OCI-LY1 (cell line): ENCODE measurements around the gene MESP1.

ENCODE experiments used
- H2AFZ ChIP-seq: fragments of 200-600 bp; sonication (generic), shearing (Covaris generic); 2 replicates; pipeline ENCODE4 v1.6.0; 2014; ENCODE audit warnings: antibody characterized with exemption, mild to moderate bottlenecking, low read length
- H3F3A ChIP-seq: fragments of 200-600 bp; sonication (generic), shearing (Covaris generic); 2 replicates; pipeline ENCODE4 v1.6.0; 2014; ENCODE audit warnings: mild to moderate bottlenecking, antibody characterized with exemption, low read length, moderate library complexity; ENCODE audit not compliant: insufficient read depth
- H3K27ac ChIP-seq: fragments of 200-600 bp; sonication (generic); 2 replicates; pipeline ENCODE4 v1.5.1; 2014; ENCODE audit warnings: low read length, mixed run types, mild to moderate bottlenecking, low read depth; ENCODE audit not compliant: poor library complexity, severe bottlenecking
- H3K27me3 ChIP-seq: fragments of 200-600 bp; sonication (generic); 2 replicates; pipeline ENCODE4 v1.6.0; 2014; ENCODE audit warnings: antibody characterized with exemption, mild to moderate bottlenecking, low read length, moderate library complexity; ENCODE audit not compliant: insufficient read depth
- H3K36me3 ChIP-seq: fragments of 200-600 bp; sonication (generic); 2 replicates; pipeline ENCODE4 v1.6.1; 2014; ENCODE audit warnings: mild to moderate bottlenecking, antibody characterized with exemption, low read length, moderate library complexity, mixed read lengths; ENCODE audit not compliant: insufficient read depth
- H3K4me1 ChIP-seq: fragments of 200-600 bp; sonication (generic); 2 replicates; pipeline ENCODE4 v1.5.1; 2014; ENCODE audit warnings: mild to moderate bottlenecking, low read length, moderate library complexity; ENCODE audit not compliant: insufficient read depth, severe bottlenecking
- H3K4me2 ChIP-seq: fragments of 200-600 bp; sonication (generic), shearing (Covaris generic); 2 replicates; pipeline ENCODE4 v1.6.1; 2014; ENCODE audit warnings: low read length
- H3K4me3 ChIP-seq: fragments of 200-600 bp; sonication (generic); 2 replicates; pipeline ENCODE4 v1.5.1; 2014; ENCODE audit warnings: low read length, low read depth, mild to moderate bottlenecking, mixed read lengths; ENCODE audit not compliant: poor library complexity, severe bottlenecking
- H3K79me2 ChIP-seq: fragments of 200-600 bp; shearing (Covaris generic); 2 replicates; pipeline ENCODE4 v1.6.1; 2016; ENCODE audit warnings: mixed run types, low read length, mixed read lengths; ENCODE audit not compliant: insufficient read depth
- H3K9ac ChIP-seq: fragments of 200-600 bp; sonication (generic), shearing (Covaris generic); 2 replicates; pipeline ENCODE4 v1.6.1; 2014; ENCODE audit warnings: mild to moderate bottlenecking, low read length, mixed read lengths
- H3K9me2 ChIP-seq: fragments of 200-600 bp; sonication (generic), shearing (Covaris generic); 2 replicates; pipeline ENCODE4 v1.6.1; 2014; ENCODE audit warnings: low read depth, mild to moderate bottlenecking, low read length, mixed read lengths
- H3K9me3 ChIP-seq: fragments of 200-600 bp; shearing (Covaris generic); 2 replicates; pipeline ENCODE4 v1.6.1; 2014; ENCODE audit warnings: low read length, mixed read lengths
- H4K20me1 ChIP-seq: fragments of 200-600 bp; sonication (generic), shearing (Covaris generic); 2 replicates; pipeline ENCODE4 v1.6.0; 2016; ENCODE audit warnings: mild to moderate bottlenecking, low read length; ENCODE audit not compliant: insufficient read depth
- CTCF ChIP-seq: fragments of 200-600 bp; sonication (generic), shearing (Covaris generic); IDR thresholded peaks from 2 replicates; pipeline ENCODE4 v1.5.1; 2017; ENCODE audit warnings: mild to moderate bottlenecking, antibody characterized with exemption, low read length, moderate library complexity, mixed read lengths
- EZH2 ChIP-seq: fragments of 200-600 bp; sonication (generic), shearing (Covaris generic); IDR thresholded peaks from 2 replicates; pipeline ENCODE4 v1.8.0; 2017; ENCODE audit warnings: borderline replicate concordance, mixed run types, mild to moderate bottlenecking, antibody characterized with exemption, low read length, moderate library complexity, mixed read lengths

MESP1 gene

GRCh38 chr15:89778861-89779260 is 27.8 kb upstream of the MESP1 start:
- H3K79me2 ChIP-seq, result no peaks in the 10 kb centered on the region
- no peak overlapping the region for H3K4me3 ChIP-seq
- no peaks in the 10 kb centered on the region for H3K36me3 ChIP-seq
- H2AFZ ChIP-seq, result no peak overlapping the region
- H3K9me3 ChIP-seq, result no peaks in the 10 kb centered on the region
- H4K20me1 ChIP-seq, result no peaks in the 10 kb centered on the region
- H3K27me3 ChIP-seq, result peaks cover 6% of the 10 kb centered on the region
- H3K4me1 ChIP-seq, result no peaks in the 10 kb centered on the region
- TF ChIP-seq CTCF, result no peak
- H3F3A ChIP-seq, result no peaks in the 10 kb centered on the region
- no peak overlapping the region for H3K4me2 ChIP-seq
- H3K9ac ChIP-seq, result no peak overlapping the region
- H3K9me2 ChIP-seq, result no peaks in the 10 kb centered on the region
- H3K27ac ChIP-seq, result no peak overlapping the region

GRCh38 chr15:89777782-89778380 is 26.8 kb upstream of the MESP1 start:
- Histone ChIP-seq H3K27ac (no peak overlapping the region), H3F3A (no peaks in the 10 kb centered on the region), H3K36me3 (no peaks in the 10 kb centered on the region), H3K79me2 (no peaks in the 10 kb centered on the region), H3K4me1 (no peaks in the 10 kb centered on the region), H3K9me3 (no peaks in the 10 kb centered on the region), H3K4me2 (no peak overlapping the region), H2AFZ (no peak overlapping the region), H4K20me1 (no peaks in the 10 kb centered on the region), H3K4me3 (no peak overlapping the region), H3K27me3 (peaks cover 6% of the 10 kb centered on the region), H3K9me2 (no peaks in the 10 kb centered on the region), H3K9ac (no peak overlapping the region)
- TF ChIP-seq EZH2, result no peak
- no peak for TF ChIP-seq CTCF

GRCh38 chr15:89777073-89777751 is 26.2 kb upstream of the MESP1 start:
- H3K9me3 ChIP-seq, result no peaks in the 10 kb centered on the region
- no peak overlapping the region for H3K4me3 ChIP-seq
- no peaks in the 10 kb centered on the region for H4K20me1 ChIP-seq
- no peaks in the 10 kb centered on the region for H3K4me1 ChIP-seq
- H3K79me2 ChIP-seq, result no peaks in the 10 kb centered on the region
- TF ChIP-seq EZH2, result no peak
- TF ChIP-seq CTCF, result no peak
- no peaks in the 10 kb centered on the region for H3K36me3 ChIP-seq
- H3K4me2 ChIP-seq, result no peak overlapping the region
- no peaks in the 10 kb centered on the region for H3F3A ChIP-seq
- no peaks in the 10 kb centered on the region for H3K9me2 ChIP-seq
- no peak overlapping the region for H3K9ac ChIP-seq
- no peak overlapping the region for H3K27ac ChIP-seq
- H3K27me3 ChIP-seq, result peaks cover 6% of the 10 kb centered on the region
- H2AFZ ChIP-seq, result no peak overlapping the region
